ENCODE data around the gene PKN3.

DNA sequence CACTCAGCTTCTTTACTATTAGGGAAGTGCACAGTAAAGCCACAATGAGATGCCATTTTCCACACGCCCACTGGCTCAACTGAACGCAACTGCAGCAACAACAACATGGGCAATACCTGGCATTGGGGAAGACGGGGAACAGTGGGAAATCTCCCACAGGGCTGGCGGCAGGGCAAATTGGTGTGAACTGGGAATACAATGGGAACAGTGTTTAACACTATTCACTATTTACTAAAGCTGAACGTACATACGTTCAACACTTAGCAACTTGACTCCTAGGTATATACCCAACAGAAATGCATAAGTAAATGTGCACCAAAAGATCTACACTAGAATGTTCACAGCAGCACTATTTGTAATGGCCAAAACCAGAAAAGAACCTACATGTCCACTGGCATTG, 55.3 kb downstream of the PKN3 start:
- TF ChIP-seq POLR2AphosphoS5 (IDR thresholded peaks at IDR 0.05; ENCODE audit: low read depth, low read length) (no peak), SIN3A (IDR thresholded peaks at IDR 0.05; ENCODE audit: borderline replicate concordance, insufficient read depth, low read length) (no peak), FOXP2 (optimal IDR thresholded peaks at IDR 0.05; ENCODE audit: borderline replicate concordance, extremely low read depth, extremely low read length, insufficient read depth) (no peak)
- TF ChIP-seq, protein P1, sequence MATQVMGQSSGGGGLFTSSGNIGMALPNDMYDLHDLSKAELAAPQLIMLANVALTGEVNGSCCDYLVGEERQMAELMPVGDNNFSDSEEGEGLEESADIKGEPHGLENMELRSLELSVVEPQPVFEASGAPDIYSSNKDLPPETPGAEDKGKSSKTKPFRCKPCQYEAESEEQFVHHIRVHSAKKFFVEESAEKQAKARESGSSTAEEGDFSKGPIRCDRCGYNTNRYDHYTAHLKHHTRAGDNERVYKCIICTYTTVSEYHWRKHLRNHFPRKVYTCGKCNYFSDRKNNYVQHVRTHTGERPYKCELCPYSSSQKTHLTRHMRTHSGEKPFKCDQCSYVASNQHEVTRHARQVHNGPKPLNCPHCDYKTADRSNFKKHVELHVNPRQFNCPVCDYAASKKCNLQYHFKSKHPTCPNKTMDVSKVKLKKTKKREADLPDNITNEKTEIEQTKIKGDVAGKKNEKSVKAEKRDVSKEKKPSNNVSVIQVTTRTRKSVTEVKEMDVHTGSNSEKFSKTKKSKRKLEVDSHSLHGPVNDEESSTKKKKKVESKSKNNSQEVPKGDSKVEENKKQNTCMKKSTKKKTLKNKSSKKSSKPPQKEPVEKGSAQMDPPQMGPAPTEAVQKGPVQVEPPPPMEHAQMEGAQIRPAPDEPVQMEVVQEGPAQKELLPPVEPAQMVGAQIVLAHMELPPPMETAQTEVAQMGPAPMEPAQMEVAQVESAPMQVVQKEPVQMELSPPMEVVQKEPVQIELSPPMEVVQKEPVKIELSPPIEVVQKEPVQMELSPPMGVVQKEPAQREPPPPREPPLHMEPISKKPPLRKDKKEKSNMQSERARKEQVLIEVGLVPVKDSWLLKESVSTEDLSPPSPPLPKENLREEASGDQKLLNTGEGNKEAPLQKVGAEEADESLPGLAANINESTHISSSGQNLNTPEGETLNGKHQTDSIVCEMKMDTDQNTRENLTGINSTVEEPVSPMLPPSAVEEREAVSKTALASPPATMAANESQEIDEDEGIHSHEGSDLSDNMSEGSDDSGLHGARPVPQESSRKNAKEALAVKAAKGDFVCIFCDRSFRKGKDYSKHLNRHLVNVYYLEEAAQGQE (IDR thresholded peaks at IDR 0.05; ENCODE audit: insufficient read depth in 1 of 2, low read depth in 2 of 2, low read length in 2 of 2): no peak
